ENCODE measurements around the gene RALGAPB. TPM values are rescaled to one million over a fixed set of nuclear protein-coding genes. Genes with fewer than 3 reads are reported as not detected.

Gene RALGAPB
- total RNA-seq, 2 experiments from 2014 or later = 19.0 to 42.9 TPM

DNA sequence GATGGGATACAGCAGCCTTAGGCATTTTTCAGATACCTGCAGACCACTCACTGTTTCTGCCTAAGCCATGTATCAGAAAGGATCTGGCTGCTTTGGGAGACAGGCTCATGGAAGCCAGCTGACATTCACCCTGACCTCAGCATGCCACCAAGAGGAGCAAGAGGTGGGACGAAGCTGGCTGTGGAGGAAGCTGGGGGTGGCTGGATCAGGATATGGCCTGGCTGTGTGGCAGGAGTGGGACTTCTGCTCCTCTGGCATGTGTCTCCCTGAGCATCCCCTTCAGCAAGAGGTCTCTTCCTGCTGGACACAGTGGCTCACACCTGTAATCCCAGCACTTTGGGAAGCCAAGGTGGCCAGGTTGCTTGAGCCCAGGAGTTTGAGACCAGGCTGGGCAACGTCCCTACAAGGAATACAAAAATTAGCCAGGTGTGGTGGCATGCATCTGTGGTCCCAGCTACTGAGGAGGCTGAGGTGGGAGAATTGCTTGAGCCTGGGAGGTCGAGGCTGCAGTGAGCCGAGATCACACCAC lies 109.3 kb downstream of the RALGAPB start:
- Histone ChIP-seq H4K20me1 (ENCODE audit: insufficient read depth, low read length) (no peaks in the 10 kb centered on the region), H3K36me3 (ENCODE audit: insufficient read depth, low read length) (peaks cover under 1% of the 10 kb centered on the region; the same call in 1 of the 2 replicates), H3K9me2 (ENCODE audit: insufficient read depth, low read length) (no peaks in the 10 kb centered on the region), H3K79me2 (ENCODE audit: insufficient read depth, low read depth, low read length) (no peaks in the 10 kb centered on the region), H3K4me2 (ENCODE audit: low read length) (no peak overlapping the region), H3K9me3 (ENCODE audit: low read length) (no peaks in the 10 kb centered on the region), H3K4me3 (ENCODE audit: low read depth, low read length, poor library complexity, severe bottlenecking) (no peak overlapping the region), H3K27ac (ENCODE audit: low read depth, low read length, poor library complexity, severe bottlenecking) (no peak overlapping the region), H2AFZ (ENCODE audit: low read length) (no peak overlapping the region), H3K4me1 (ENCODE audit: insufficient read depth, low read length, poor library complexity, severe bottlenecking) (no peaks in the 10 kb centered on the region)
- no peak for DNase-seq (ENCODE audit: low spot score)
- TF ChIP-seq EZH2phosphoT487 (IDR thresholded peaks at IDR 0.05; ENCODE audit: borderline replicate concordance, low read depth, low read length) (no peak), CTCF (conservative IDR thresholded peaks at IDR 0.05; ENCODE audit: low read length) (no peak)
- POLR2A ChIA-PET = no interaction called here
- CTCF ChIA-PET (ENCODE audit: unreplicated experiment) = no interaction called here
- intact Hi-C loops (cut with micrococcal nuclease; ENCODE audit: unreplicated experiment) = no loop called here
- BruUV-seq (replicated peaks) = no TSS peak

GRCh38 chr20:38583306-38583705 lies 110.7 kb downstream of the RALGAPB start:
- no peaks in the 10 kb centered on the region for H3K79me2 ChIP-seq (ENCODE audit: insufficient read depth, low read depth, low read length)
- no peak overlapping the region for H3K4me3 ChIP-seq (ENCODE audit: low read depth, low read length, poor library complexity, severe bottlenecking)
- no peak overlapping the region for H2AFZ ChIP-seq (ENCODE audit: low read length)
- intact Hi-C loops (cut with micrococcal nuclease; ENCODE audit: unreplicated experiment) = no loop called here
- TF ChIP-seq EZH2phosphoT487 (IDR thresholded peaks at IDR 0.05; ENCODE audit: borderline replicate concordance, low read depth, low read length) (no peak), CTCF (conservative IDR thresholded peaks at IDR 0.05; ENCODE audit: low read length) (no peak)
- BruUV-seq (replicated peaks) = no TSS peak
- no peaks in the 10 kb centered on the region for H3K9me3 ChIP-seq (ENCODE audit: low read length)
- H4K20me1 ChIP-seq (ENCODE audit: insufficient read depth, low read length) = no peaks in the 10 kb centered on the region
- POLR2A ChIA-PET = no interaction called here
- H3K4me2 ChIP-seq (ENCODE audit: low read length) = no peak overlapping the region
- no peaks in the 10 kb centered on the region for H3K36me3 ChIP-seq (ENCODE audit: insufficient read depth, low read length)
- H3K4me1 ChIP-seq (ENCODE audit: insufficient read depth, low read length, poor library complexity, severe bottlenecking) = no peaks in the 10 kb centered on the region
- CTCF ChIA-PET (ENCODE audit: unreplicated experiment) = no interaction called here
- no peak for DNase-seq (ENCODE audit: low spot score)
- no peaks in the 10 kb centered on the region for H3K9me2 ChIP-seq (ENCODE audit: insufficient read depth, low read length)
- no peak overlapping the region for H3K27ac ChIP-seq (ENCODE audit: low read depth, low read length, poor library complexity, severe bottlenecking)

- H3K79me2 ChIP-seq (ENCODE audit: insufficient read depth, low read depth, low read length) = no peaks in the 10 kb centered on the region
- no peak overlapping the region for H3K4me3 ChIP-seq (ENCODE audit: low read depth, low read length, poor library complexity, severe bottlenecking)
- H2AFZ ChIP-seq (ENCODE audit: low read length) = no peak overlapping the region
- intact Hi-C loops (cut with micrococcal nuclease; ENCODE audit: unreplicated experiment) = no loop called here
- BruUV-seq (replicated peaks) = no TSS peak
- TF ChIP-seq EZH2phosphoT487 (IDR thresholded peaks at IDR 0.05; ENCODE audit: borderline replicate concordance, low read depth, low read length) (no peak), CTCF (conservative IDR thresholded peaks at IDR 0.05; ENCODE audit: low read length) (no peak)
- no peaks in the 10 kb centered on the region for H3K36me3 ChIP-seq (ENCODE audit: insufficient read depth, low read length)
- no peak for DNase-seq (ENCODE audit: low spot score)
- CTCF ChIA-PET (ENCODE audit: unreplicated experiment) = interaction anchor here (0.5 kb wide), 1 partner anchor 98 kb away, joined by 3 read pairs; no protein-coding TSS in a partner anchor
- no peaks in the 10 kb centered on the region for H3K9me2 ChIP-seq (ENCODE audit: insufficient read depth, low read length)
- no peak overlapping the region for H3K27ac ChIP-seq (ENCODE audit: low read depth, low read length, poor library complexity, severe bottlenecking)
- H3K9me3 ChIP-seq (ENCODE audit: low read length) = no peaks in the 10 kb centered on the region
- H3K4me2 ChIP-seq (ENCODE audit: low read length) = no peak overlapping the region
- no peaks in the 10 kb centered on the region for H3K4me1 ChIP-seq (ENCODE audit: insufficient read depth, low read length, poor library complexity, severe bottlenecking)
- POLR2A ChIA-PET = no interaction called here
- H4K20me1 ChIP-seq (ENCODE audit: insufficient read depth, low read length) = no peaks in the 10 kb centered on the region
Measured at GRCh38 chr20:38584099-38584763, 111.6 kb downstream of the RALGAPB start.
